IMR-90 (cell line): ENCODE measurements around the gene BCAR1. TPM values are rescaled to one million over a fixed set of nuclear protein-coding genes. Genes with fewer than 3 reads are reported as not detected.

Experiments used
- ATAC-seq: fragments of 200-7000 bp; cut with Tn5 transposase; 2 replicates; pipeline ENCODE4 v1.9.1; 2020; ENCODE audit warnings: low read depth, mild to moderate bottlenecking, moderate library complexity
- BruUV-seq: library from RNA; stranded (reverse); fragments of 400-500 nt; replicated peaks from 2 replicates; lab custom pipeline; 2021; lab: Mats Ljungman, UMichigan
- CTCF ChIA-PET: fragments of 300-600 bp; formaldehyde crosslinking; extraction: SDS; loops from one replicate; lab custom pipeline; 2021; ENCODE audit warnings: antibody characterized with exemption; lab: Yijun Ruan, JAX
- POLR2A ChIA-PET: fragments of 300-600 bp; sonication (Branson Sonifier 250); formaldehyde crosslinking; loops from one replicate; lab custom pipeline; 2022; ENCODE audit warnings: antibody characterized with exemption; ENCODE audit not compliant: unreplicated experiment; lab: Charles Lee
- DNase-seq: peaks from one replicate; pipeline ENCODE4 v3.0.0; 2013
- H2AFZ ChIP-seq: replicated peaks from 2 replicates; pipeline ENCODE3; 2013; ENCODE audit warnings: low read length, mild to moderate bottlenecking; ENCODE audit not compliant: poor library complexity
- H2AK5ac ChIP-seq: 2 replicates; pipeline ENCODE4 v1.6.1; 2013; ENCODE audit warnings: low read depth, low read length, inconsistent platforms
- H2AK9ac ChIP-seq: replicated peaks from 2 replicates; pipeline ENCODE3; 2013; ENCODE audit warnings: mild to moderate bottlenecking, low read depth, low read length, moderate library complexity; ENCODE audit not compliant: poor library complexity
- H2BK120ac ChIP-seq: 2 replicates; pipeline ENCODE4 v1.6.1; 2013; ENCODE audit warnings: low read depth, low read length, inconsistent platforms
- H2BK15ac ChIP-seq: 3 replicates; pipeline ENCODE4 v1.6.1; 2013; ENCODE audit warnings: low read depth, low read length, inconsistent platforms
- H2BK20ac ChIP-seq: 2 replicates; pipeline ENCODE4 v1.6.1; 2013; ENCODE audit warnings: low read depth, mild to moderate bottlenecking, inconsistent platforms, low read length, moderate library complexity
- H2BK5ac ChIP-seq: 2 replicates; pipeline ENCODE4 v1.6.1; 2013; ENCODE audit warnings: mild to moderate bottlenecking, low read depth, low read length, inconsistent platforms; ENCODE audit not compliant: poor library complexity, severe bottlenecking
- H3K14ac ChIP-seq: replicated peaks from 2 replicates; pipeline ENCODE4 v1.6.1; 2013; ENCODE audit warnings: low read depth, low read length, inconsistent platforms
- H3K18ac ChIP-seq: 2 replicates; pipeline ENCODE4 v1.6.1; 2013; ENCODE audit warnings: low read depth, low read length, control low read depth
- H3K23ac ChIP-seq: 2 replicates; pipeline ENCODE4 v1.6.1; 2013; ENCODE audit warnings: low read depth, low read length, inconsistent platforms
- H3K27ac ChIP-seq: 2 replicates; pipeline ENCODE4 v1.5.1; 2013; ENCODE audit warnings: mild to moderate bottlenecking, control low read depth, low read length; ENCODE audit not compliant: insufficient read depth
- H3K27me3 ChIP-seq: 2 replicates; pipeline ENCODE4 v1.6.1; 2013; ENCODE audit warnings: low read length; ENCODE audit not compliant: control insufficient read depth, insufficient read depth
- H3K36me3 ChIP-seq: 2 replicates; pipeline ENCODE4 v1.6.1; 2013; ENCODE audit warnings: low read length, mixed read lengths; ENCODE audit not compliant: control insufficient read depth, insufficient read depth
- H3K4ac ChIP-seq: 2 replicates; pipeline ENCODE4 v1.6.1; 2013; ENCODE audit warnings: low read depth, low read length, inconsistent platforms
- H3K4me1 ChIP-seq: 2 replicates; pipeline ENCODE4 v1.6.1; 2013; ENCODE audit warnings: low read length, mixed read lengths; ENCODE audit not compliant: control insufficient read depth, insufficient read depth
- H3K4me2 ChIP-seq: 2 replicates; pipeline ENCODE4 v1.6.1; 2013; ENCODE audit warnings: low read depth, mild to moderate bottlenecking, control low read depth, low read length, moderate library complexity
- H3K4me3 ChIP-seq: 2 replicates; pipeline ENCODE4 v1.5.1; 2013; ENCODE audit warnings: low read depth, mild to moderate bottlenecking, control low read depth, low read length, moderate library complexity; ENCODE audit not compliant: insufficient read depth
- H3K56ac ChIP-seq: 2 replicates; pipeline ENCODE4 v1.6.1; 2013; ENCODE audit warnings: low read length, inconsistent platforms; ENCODE audit not compliant: insufficient read depth; ENCODE audit errors: extremely low read depth
- H3K79me1 ChIP-seq, 2 experiments: 2 replicates each; pipeline ENCODE4 v1.6.1; 2013; ENCODE audit warnings: low read length in 2 of 2, inconsistent platforms in 1 of 2, low read depth in 1 of 2
- H3K9ac ChIP-seq: 2 replicates; pipeline ENCODE4 v1.6.1; 2013; ENCODE audit warnings: low read depth, low read length, control low read depth
- H3K9me1 ChIP-seq: 2 replicates; pipeline ENCODE4 v1.6.1; 2013; ENCODE audit warnings: low read length, inconsistent platforms; ENCODE audit not compliant: insufficient read depth
- H3K9me3 ChIP-seq: 2 replicates; pipeline ENCODE4 v1.6.1; 2013; ENCODE audit warnings: low read length; ENCODE audit not compliant: control insufficient read depth, insufficient read depth
- H4K20me1 ChIP-seq: 2 replicates; pipeline ENCODE4 v1.6.1; 2013; ENCODE audit warnings: low read length, inconsistent platforms; ENCODE audit not compliant: insufficient read depth
- H4K5ac ChIP-seq: 2 replicates; pipeline ENCODE4 v1.6.1; 2013; ENCODE audit warnings: mild to moderate bottlenecking, low read depth, low read length, control low read depth
- H4K8ac ChIP-seq, 2 experiments: 2 replicates each; pipeline ENCODE4 v1.6.1; 2013; ENCODE audit warnings: low read depth in 2 of 2, low read length in 2 of 2, control low read depth in 1 of 2, inconsistent platforms in 1 of 2
- H4K91ac ChIP-seq: 2 replicates; pipeline ENCODE4 v1.6.1; 2013; ENCODE audit warnings: low read depth, low read length, inconsistent platforms; ENCODE audit not compliant: insufficient read depth
- BHLHE40 ChIP-seq: fragments of 150-350 bp; IDR thresholded peaks from 2 replicates; pipeline ENCODE4 v1.6.1; 2016; ENCODE audit warnings: mild to moderate bottlenecking, low read depth, low read length
- RAD21 ChIP-seq: IDR thresholded peaks from 2 replicates; pipeline ENCODE4 v1.6.1; 2012; ENCODE audit warnings: low read length, improper control_type of control experiment
- WGBS, 2 experiments: methylation state at CpG; one replicate each; pipeline versions ENCODE4 v1.1.5 to v1.1.7; 2013; ENCODE audit warnings: missing lambda C conversion rate in 2 of 2; ENCODE audit not compliant: insufficient read length in 1 of 2; ENCODE audit errors: extremely low coverage in 2 of 2; 5-methylcytosine and 5-hydroxymethylcytosine counted together
- dilution Hi-C: fragments of 300-500 bp; cut with HindIII; formaldehyde crosslinking; loops from one replicate; pipeline ENCODE4 v1.14.3; 2018; ENCODE audit warnings: low sequenced_read_pairs; ENCODE audit not compliant: unreplicated experiment
- in situ Hi-C: fragments of 300-500 bp; cut with MboI; formaldehyde crosslinking; loops from 3 replicates; pipeline ENCODE4 v1.14.3; 2019; ENCODE audit warnings: low sequenced_read_pairs, inconsistent platforms, mixed read lengths
- intact Hi-C: fragments of 100-400 bp; cut with micrococcal nuclease; formaldehyde crosslinking; loops from 2 replicates; pipeline ENCODE4 v1.10.0; 2022
- polyA plus RNA-seq, 3 experiments: library from polyadenylated mRNA; depleted of rRNA; stranded (reverse); fragments of >200 nt; gene quantifications; 2 replicates each; pipeline ENCODE4 v1.2.3, GENCODE V29; 2012; ENCODE audit warnings: low replicate concordance in 1 of 3
- total RNA-seq: library from RNA; depleted of rRNA; stranded (reverse); fragments of >200 nt; gene quantifications from 2 replicates; pipeline ENCODE4 v1.2.3, GENCODE V29; 2012

BCAR1 gene
- total and polyA plus RNA-seq, 2 of the 4 experiments (the other 2 are of a cell fraction), result 18.1 to 99.4 TPM

- Histone ChIP-seq H3K56ac (no peak overlapping the region), H2AFZ (peak overlapping the region; percentile 81), H4K5ac (no peak overlapping the region), H3K4ac (no peak overlapping the region), H3K14ac (no peak overlapping the region), H3K4me3 (no peak overlapping the region), H3K18ac (no peak overlapping the region), H3K9ac (no peak overlapping the region), H2BK15ac (no peak overlapping the region), H4K20me1 (peaks cover 87% of the 10 kb centered on the region), H4K91ac (no peak overlapping the region; the same call in 1 of the 2 replicates), H2BK120ac (no peak overlapping the region), H3K23ac (no peak overlapping the region), H3K36me3 (peaks cover 74% of the 10 kb centered on the region), H3K9me3 (no peaks in the 10 kb centered on the region), H3K4me1 (peaks cover 18% of the 10 kb centered on the region), H2AK5ac (0 out of 2 replicates have a peak overlapping the region, but pooled peaks have one; percentile 87), H4K8ac (no peak overlapping the region), H3K27ac (no peak overlapping the region), H2BK20ac (no peak overlapping the region), H2BK5ac (no peak overlapping the region), H3K79me1 (peaks cover 16 to 84% of the 10 kb centered on the region in 2 experiments), H3K4me2 (no peak overlapping the region), H2AK9ac (peak overlapping the region; percentile 71), H3K9me1 (peaks cover 3% of the 10 kb centered on the region; the same call in 1 of the 2 replicates), H3K27me3 (no peaks in the 10 kb centered on the region)
- no CpG with 5 or more reads among the region's 7 CpGs for WGBS, 2 experiments
- CTCF ChIA-PET, result interaction anchor here (0.6 to 1.5 kb wide), 9 partner anchors 17 to 179 kb away, joined by 3 to 7 read pairs (median 4); no protein-coding TSS in a partner anchor
- dilution Hi-C loops, result no loop called here
- POLR2A ChIA-PET, result no interaction called here
- TF ChIP-seq BHLHE40, result no peak
- TF ChIP-seq RAD21, result no peak
- ATAC-seq (no peak), DNase-seq (no peak)
- intact Hi-C loops, result loop anchor here (5.0 kb wide), 1 partner anchor 169 kb away; no protein-coding TSS in a partner anchor
- in situ Hi-C loops, result loop anchor here (5.0 kb wide), 1 partner anchor 154 kb away; no protein-coding TSS in a partner anchor
- no TSS peak for BruUV-seq
Measured at GRCh38 chr16:75233611-75233938, 17.8 kb downstream of the BCAR1 start.
